Measurements from ENCODE around the gene ADGRL1.
"Not testable (repeated sequence)": the region's sequence is repeated elsewhere in the genome, so short reads cannot be mapped to it uniquely, and the experiment has no call there.

ADGRL1 gene

GRCh38 chr19:14205452-14206287 is at the start of gene ADGRL1:
Gene ADGRL1 (minus strand): TSS chr19:14206169. CDS start chr19:14183602, 22,567 bp downstream.
- DNase-seq: not testable (repeated sequence)

- DNase-seq: not testable (repeated sequence)
These were observed 49.3 kb upstream of the ADGRL1 start for GRCh38 chr19:14255316-14255715.

GRCh38 chr19:14253822-14254599 is 48.0 kb upstream of the ADGRL1 start:
- DNase-seq: not testable (repeated sequence)

GRCh38 chr19:14252136-14252535 is 46.2 kb upstream of the ADGRL1 start:
- DNase-seq: not testable (repeated sequence)

GRCh38 chr19:14250870-14251269 is 44.9 kb upstream of the ADGRL1 start:
- no peak for DNase-seq

- DNase-seq: not testable (repeated sequence)
These were observed 44.3 kb upstream of the ADGRL1 start for GRCh38 chr19:14250315-14250714.

GRCh38 chr19:14249891-14250290 is 43.9 kb upstream of the ADGRL1 start:
- DNase-seq: not testable (repeated sequence)

GRCh38 chr19:14249012-14249754 is 43.2 kb upstream of the ADGRL1 start:
- peak; percentile 47 for DNase-seq

GRCh38 chr19:14248578-14249011 is 42.6 kb upstream of the ADGRL1 start:
- peak; percentile 65 for DNase-seq

GRCh38 chr19:14247548-14248471 is 41.8 kb upstream of the ADGRL1 start:
- DNase-seq: peak; percentile 30

GRCh38 chr19:14247205-14247547 is 41.2 kb upstream of the ADGRL1 start:
- not testable (repeated sequence) for DNase-seq

- not testable (repeated sequence) for DNase-seq
These were observed 38.4 kb upstream of the ADGRL1 start for GRCh38 chr19:14244393-14244792.

GRCh38 chr19:14243718-14244117 is 37.7 kb upstream of the ADGRL1 start:
- not testable (repeated sequence) for DNase-seq

GRCh38 chr19:14237014-14237941 is 31.3 kb upstream of the ADGRL1 start:
- DNase-seq: no peak

- DNase-seq: not testable (repeated sequence)
These were observed 27.0 kb upstream of the ADGRL1 start for GRCh38 chr19:14232945-14233344.

GRCh38 chr19:14228446-14229071 is 22.6 kb upstream of the ADGRL1 start:
- not testable (repeated sequence) for DNase-seq

- not testable (repeated sequence) for DNase-seq
These were observed 20.5 kb upstream of the ADGRL1 start for GRCh38 chr19:14226498-14226897.

GRCh38 chr19:14222886-14223285 is 16.9 kb upstream of the ADGRL1 start:
- DNase-seq: no peak

- DNase-seq: peak; percentile 80
These were observed 15.4 kb upstream of the ADGRL1 start for GRCh38 chr19:14221345-14221744.

GRCh38 chr19:14218620-14219330 is 12.8 kb upstream of the ADGRL1 start:
- DNase-seq: no peak
